Measurements from ENCODE around the gene DNM3.

DNM3 gene

DNA sequence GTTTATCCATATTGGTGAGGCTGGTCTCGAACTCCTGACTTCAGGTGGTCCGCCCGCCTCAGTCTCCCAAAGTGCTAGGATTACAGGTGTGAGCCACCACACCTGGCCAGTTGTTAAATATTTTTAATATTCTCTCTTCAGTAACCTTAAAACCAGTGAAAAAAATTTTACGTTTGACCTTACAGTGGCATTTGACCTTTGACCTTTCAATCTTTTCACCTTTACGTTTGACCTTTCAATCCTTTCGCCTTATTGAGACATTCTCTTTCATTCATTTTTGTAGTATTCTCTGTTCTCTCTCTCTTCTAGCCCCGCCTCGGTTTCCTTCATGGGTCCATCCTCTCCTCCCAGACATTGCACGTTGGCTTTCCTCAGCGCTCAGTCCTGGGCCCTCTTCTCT is 277.9 kb downstream of the DNM3 start:
- DNase-seq: no peak

DNA sequence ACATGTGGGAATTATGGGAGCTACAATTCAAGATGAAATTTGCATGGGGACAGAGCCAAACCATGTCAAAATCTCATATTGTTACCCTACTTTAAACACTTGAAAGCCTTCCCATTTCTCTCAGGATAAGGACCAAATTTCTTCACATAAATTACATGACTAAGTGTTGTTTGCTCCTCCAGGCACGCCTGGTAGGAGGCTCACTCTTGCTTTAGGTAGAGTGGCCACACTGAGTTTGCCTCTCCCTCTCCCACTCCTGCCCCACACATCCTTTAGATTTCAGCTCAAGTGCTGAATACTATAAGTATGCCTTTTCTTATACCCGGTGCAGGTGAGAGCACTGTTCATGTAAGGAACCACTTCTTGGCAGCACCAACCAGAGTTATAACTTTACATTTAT is 279.1 kb downstream of the DNM3 start:
- no peak for DNase-seq

DNA sequence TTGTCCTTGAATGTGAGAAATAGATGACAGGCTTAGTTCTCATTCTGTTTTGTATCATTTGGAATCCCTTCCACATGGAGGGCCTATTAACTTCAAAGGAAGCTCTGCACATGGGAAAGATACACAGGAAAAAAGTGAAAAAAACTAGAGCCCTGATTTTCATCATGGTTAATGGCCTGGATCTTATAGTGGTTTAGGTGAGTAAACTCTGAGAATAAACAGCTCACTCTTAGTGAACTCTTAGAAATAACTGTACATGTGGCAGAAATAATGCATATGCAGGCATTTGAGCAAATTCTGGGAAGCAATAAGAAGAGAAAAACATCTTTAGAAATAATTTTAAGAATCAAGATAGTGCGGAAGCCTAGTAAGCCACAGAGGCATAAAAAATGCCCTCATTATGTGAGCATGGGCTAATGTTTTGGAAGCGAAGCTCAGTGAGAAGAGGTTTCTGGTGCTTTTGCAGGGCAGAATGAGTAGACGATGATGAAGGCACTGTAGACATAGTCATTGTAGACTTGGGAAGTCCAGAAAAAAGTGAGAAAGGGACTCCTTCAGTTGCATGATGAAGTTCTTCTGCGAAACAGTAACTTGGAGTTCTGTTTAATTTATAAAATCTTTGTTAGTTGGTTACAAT is 279.9 kb downstream of the DNM3 start:
- no peak for DNase-seq

DNA sequence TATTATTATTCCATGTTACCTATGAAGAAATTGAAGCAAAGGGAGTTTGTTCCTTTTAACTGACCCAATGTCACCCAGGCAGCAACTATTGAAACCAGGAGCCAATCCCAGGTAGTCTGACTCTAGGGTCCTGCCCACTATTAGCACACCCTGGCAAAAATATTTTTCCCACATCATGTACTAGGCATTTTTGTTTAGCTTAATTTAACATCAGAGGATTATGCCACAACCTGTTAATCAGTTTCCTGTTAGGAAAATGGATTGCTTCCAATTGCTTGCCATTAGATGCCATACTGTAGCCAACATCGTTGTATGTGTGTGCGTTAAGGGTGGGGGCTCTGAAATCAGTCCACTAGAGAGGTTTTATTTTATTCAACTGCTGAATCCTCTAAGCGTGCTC is 281.1 kb downstream of the DNM3 start:
- DNase-seq: no peak

DNA sequence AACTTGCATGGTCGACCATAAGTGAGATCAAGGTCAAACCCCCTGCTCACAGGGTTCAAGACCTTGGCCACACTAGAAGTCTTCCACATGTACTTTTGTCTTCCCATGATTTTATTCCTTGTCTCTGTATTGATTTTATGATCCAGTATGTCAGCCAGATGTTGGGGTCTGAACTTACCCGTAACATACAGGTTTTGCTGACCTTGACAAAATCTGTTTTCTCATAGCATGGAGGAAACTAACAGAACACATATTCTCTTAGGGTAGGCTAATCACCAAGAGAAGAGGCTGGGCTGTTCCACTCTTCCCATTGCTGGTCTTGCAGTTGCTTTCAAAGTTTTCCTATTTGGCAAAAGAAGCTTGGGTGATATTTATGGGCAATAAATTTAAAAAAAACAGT is 284.0 kb downstream of the DNM3 start:
- DNase-seq: no peak

DNA sequence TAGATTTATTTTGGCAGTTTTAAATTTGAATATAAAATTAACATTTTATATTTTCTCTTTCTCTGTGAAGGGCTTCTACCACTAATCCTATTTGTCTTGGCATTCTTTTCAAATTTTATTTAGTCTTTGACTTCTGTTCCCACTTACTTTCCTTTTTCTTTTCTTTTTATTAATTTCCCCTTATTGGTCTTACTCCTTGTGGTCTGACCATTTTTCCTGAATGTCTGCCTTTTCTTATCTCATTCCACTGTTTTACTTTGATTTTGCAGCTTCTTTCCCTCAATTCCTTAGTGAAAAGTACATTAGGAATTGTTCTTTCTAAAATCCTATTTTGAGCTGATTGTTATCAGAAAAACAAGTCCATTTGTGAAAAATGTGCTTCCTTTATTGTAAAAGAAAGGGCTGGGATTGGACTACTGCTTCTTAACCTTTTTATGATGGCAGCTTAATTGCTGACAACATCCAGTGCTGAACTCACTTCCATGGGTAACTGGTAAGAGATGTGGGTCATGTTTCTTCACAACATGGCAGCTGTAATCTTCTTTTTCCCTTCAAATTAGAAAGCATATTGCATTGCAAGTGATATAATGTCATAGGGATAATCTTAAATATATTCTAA is 284.6 kb downstream of the DNM3 start:
- no peak for DNase-seq

DNA sequence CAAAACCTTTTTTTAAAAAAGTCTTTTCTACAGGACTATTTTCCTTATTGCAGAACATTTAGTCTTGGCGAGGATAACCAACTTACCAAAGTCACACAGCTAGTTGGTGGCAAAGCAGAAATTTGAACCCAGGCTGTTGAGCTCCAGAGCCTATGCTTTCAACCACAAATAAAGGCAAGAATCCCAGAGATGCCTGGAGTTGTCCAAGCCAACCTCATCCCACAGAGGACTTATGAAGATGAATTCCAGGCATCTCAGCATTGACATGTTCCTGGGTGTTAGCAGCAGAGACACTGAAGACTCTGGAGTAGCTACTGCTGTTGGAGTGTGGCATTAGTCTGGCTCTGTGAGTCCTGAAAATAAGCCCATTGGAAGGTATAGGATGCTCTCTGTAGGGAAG is 291.5 kb downstream of the DNM3 start:
- no peak for DNase-seq

DNA sequence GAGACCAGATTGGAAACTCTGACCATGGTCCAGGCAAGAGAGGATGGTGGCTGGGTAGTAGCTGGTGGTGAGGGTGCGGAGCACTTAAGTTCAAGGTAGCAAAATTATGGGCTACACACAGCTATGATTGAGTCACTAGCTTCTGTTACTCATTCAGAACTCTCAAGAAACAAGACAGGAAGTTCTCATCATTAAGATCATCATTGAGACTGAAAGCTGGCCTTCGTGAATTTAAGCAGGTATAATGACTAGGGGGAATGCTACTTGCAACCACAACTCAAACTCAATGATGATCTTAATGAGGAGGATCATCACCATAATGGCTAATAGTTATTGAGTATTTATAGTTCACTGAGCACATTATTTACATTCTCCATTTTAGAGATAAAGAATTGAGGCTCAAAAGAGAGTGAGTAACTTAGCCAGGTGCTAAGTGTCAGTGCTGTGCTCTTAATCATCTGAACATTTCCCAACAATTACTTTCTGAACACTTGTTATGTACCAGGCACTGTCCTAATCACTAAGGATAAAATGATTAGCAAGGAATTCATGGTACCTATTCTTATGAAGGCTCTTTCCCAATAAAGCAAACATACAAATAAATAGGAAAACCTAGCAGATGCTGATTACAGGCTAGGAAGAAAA is 292.9 kb downstream of the DNM3 start:
- no peak for DNase-seq

DNA sequence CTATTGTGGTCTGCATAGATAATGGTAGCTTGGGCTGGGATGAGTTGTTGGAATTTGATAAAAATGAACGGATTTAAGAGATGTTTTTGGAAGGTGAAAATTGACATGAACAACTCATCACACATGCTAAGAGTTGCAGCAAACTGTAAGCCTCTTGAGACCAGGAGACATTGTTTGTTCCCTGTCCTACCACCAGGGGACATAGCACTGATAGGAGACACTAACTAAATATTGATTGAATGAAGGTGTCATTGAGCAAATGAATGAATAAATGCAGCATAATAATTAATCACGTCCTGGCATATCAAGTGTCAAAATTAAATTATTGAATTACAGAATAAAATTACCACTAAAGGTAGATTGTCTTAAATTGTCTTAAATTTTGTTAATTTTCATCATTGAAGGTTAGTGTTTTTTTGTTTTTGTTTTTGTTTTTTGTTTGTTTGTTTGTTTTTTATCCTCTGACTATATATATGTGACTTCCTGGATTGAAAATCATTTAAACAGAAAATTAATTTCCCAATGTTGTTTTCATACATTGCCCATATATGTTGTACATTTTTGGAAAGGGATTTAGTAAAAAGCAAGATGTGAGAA is 293.9 kb downstream of the DNM3 start:
- no peak for DNase-seq

DNA sequence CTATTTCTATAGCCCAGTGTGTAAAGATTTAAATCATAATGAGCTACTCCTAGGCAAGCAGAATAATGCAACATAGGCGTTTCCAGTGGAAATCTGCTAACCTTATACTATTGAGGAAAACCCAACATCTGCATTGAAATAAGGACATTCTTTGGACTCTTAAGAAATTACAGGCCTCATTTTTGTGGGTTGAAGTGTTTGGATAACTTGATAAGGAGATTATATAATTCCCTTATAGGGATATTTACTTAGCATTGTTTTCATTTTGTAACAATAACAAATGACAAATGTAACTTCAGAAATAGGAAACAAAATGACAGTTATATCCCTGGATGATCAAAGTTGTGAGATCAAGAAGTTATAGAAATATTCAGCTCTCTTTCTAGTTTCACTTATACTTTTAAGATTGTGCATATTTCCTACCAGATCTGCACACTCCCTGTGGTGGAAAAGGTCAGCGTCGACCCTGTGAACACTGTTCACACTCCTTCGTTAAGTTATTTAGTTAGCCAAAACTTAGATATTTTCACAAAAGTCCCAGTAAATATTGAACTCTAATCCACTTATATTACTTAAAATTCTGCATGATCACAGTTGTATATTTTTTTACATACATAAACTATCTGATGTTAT is 294.8 kb downstream of the DNM3 start:
- DNase-seq: no peak

DNA sequence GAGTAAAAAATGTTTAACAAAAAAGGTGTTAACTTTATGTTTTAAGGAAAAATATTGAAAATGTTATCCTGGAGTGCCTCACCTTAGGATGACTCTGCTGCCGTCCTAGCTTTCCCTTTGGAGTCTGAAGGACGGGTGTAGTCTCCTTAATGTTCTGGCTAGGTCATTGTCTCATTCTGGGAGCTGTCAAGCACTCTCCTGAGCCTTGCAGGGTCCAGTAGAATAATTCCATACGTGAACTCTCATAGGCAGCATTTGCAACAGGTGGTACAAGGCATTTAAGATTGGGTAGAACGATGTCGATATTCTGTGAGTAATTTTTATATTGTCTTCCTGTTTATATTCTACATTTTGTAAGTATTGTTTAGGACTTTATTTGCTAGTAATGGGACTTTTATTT is 295.6 kb downstream of the DNM3 start:
- DNase-seq: no peak

DNA sequence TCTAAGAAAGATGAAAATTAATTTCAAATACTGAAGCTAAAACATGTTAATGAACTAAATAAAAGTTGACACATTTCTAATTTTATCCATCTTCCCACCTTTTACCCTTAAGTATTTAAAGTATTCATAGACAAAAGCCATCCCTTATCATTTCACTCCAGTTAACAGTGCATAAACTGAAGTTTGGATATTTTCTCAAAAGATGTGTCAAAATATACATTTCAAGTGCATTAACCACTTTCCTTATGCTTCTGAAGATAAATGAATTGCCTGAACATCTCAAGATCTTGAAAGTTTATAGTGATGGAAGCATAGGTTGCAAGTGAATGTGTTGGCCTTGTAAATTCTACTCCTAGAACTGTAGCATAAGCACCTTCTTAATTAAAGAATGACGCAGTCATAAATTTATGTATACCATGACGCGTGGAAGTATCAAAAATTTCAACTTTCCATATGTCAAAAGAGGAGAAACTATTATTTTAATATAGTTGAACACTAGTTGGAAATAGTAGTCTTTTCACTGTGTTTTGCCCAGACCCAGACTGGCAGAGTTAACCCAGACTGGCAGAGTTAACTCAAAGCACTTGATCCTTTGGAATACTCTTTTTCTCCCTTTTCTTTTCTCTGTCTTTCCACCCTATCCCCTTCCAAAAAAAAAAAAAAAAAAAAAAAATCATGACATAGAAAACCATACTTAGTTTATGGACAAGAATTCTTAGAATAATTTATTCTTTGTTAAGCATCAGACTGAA is 296.6 kb downstream of the DNM3 start:
- no peak for DNase-seq

DNA sequence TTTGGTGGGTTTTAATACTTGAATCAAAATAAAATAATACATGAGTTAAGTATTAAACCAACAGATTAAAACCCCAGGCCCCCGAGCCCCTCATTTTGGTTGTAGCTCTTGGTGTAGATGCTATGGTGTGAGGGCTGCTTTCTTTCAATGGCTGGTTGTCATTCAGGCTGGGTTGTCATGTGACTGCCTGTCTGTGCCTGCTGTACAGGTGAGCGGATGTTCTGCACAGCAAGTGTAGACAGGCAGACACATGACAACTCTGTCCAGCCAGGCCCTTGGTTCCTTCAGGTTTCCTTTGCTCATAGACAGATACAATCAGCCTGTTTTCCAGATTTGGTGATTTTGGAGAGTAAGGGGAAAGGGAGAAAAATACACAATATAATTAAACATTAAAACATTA is 297.3 kb downstream of the DNM3 start:
- DNase-seq: no peak

DNA sequence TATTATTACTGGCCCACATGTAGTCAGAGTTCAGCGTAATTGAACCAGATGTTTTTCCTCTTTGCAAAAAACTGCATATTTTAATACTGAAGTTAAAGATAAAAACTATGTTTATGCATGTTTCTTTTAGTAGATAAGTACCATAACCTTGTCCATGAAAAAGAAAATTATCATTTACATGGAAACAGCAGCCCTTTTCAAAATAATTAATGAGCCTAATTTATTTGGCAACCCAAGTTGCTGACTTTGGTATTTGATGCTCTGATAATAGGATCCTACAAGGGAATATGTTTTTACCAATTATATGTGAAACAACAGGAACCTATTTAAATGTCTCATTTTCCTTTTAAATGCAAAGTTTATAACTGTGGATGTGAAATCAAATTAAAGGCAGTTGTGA is 297.9 kb downstream of the DNM3 start:
- DNase-seq: no peak

DNA sequence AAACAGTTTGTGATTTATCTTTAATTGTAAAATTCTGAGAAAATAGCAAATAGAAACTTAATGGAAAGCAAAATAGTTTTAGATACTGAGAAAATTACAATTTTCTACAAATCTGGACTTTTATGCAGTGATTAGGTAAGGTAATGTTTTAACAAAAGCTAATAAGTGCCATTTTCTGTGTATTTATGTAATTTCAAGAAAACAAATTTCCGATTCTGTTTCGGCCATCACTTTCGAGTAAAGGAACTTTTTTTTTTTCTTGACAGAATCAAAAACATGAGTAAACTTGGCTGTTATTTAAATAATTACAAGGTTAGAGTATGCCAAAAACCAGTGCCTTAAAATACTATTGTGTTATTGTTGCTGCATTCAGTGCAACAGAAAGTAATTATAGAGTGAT is 298.8 kb downstream of the DNM3 start:
- no peak for DNase-seq

DNA sequence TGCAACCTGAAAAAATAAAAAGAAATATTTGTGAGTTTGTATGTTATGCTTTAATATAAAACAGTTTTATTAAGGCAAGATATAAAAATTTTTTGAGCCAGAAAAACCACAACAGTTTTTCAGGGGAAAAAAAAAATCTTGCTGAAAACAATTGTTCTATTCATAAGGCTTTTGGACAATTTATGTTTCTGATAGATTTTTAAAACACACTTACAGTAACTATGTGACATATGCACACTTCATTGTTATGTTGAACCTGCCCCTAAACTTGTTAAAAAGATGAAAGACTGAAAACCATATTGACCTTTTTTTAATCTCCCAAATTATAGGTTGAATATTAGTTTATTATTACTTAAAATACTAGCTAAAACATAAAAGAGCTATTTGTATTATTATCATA is 299.3 kb downstream of the DNM3 start:
- DNase-seq: no peak

DNA sequence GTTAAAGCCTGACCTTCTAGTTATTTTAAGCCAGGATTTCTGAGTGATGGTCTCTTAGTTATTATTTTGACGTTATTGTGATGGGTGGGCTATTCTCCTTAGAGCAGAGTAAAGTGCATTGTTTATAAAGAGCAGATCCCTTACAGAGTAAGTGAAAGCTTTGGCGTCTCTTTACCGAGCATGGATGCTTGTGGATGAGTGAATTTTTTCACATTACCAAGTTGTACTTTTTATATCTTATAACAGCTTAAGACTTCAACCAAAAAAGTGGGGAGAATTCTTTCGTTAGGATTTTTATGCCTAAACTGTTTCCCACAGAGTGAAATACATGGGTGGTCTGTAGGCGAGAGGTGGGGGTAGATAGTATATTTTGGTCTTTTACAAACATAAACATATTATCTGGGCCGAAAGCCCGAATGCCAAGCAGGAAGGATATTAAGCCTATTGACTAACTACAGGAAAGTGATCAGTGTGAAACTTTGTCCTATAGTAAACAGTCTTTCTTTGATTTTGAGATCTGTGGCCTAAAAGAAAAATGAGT is 300.1 kb downstream of the DNM3 start:
- DNase-seq: no peak

DNA sequence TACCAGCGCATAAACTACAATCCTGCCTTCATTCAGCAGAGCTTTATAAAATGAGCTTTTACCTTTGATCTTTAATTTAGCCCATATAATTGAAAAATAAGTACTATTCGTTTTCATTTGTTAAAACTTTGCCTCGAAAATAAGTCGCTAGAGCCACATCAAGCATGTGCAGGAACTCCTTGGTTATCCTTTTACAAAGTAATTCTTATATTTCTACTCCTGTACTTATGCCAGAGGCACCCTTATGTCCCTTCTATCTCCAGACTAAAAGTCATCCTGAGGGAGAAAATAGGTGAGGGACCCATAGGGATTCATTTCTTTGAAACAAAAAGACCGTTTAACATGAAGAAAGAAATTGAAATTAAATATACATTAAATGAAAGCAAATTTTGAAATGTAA is 301.0 kb downstream of the DNM3 start:
- no peak for DNase-seq

DNA sequence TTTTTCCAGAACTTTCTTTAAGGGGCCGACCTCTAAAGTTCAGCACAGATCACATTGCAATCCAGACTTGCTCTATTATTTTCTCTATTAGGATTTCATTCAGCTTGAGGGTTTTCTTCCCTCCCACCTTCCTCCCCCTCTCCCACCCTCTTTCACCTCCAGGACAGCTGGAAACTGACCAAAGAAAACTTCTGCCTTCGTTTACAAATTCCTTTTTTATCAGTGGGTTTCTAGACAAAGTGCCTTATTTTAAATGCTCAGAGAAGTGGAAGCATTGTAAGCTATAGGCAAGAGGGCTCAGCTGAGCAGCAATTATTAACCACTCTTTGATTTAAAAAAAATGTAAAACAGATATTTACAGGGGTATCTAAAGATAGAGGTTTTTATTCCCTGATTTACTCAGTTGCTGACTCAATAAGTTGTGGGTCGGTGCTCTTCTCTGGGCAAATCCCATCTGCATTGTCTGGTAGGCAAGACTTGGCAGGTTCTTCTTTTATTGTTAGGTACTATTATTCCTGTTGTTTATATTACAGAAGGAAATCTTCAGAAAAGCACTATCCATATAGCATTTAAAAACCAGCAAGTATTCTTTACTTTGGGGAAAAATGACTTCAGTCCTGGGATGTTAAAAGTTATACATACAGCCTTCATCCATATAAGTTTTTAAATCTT is 302.2 kb downstream of the DNM3 start:
- DNase-seq: no peak

DNA sequence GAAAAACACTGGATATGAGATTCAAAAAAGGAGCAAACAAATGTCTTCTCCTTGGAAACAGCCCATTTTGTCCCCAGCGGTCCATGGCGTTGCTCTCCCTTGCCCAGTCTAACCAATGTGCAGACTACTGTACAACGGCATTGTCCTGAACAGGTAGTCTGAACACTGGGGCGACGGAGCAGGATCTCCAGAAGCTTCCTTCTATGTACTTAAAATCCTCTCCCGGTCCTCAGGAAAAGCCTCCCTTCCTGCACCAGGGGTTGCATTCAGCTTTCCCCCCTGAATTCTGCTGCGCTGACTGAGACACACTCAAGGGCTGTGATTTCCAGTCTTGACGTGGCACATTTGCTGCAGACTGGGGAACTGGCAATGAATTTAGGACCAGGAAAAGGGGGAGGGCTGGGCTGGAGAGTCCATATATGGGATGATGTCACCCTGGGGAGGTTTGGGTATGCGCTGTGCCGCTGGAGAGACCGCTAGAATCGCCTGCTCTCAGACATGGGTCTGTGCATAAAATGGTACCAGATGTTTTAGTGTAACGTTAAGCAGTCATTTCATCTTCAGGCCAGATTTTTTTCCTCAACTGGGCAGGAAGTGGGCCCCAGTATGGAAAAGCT is 303.3 kb downstream of the DNM3 start:
- no peak for DNase-seq

DNA sequence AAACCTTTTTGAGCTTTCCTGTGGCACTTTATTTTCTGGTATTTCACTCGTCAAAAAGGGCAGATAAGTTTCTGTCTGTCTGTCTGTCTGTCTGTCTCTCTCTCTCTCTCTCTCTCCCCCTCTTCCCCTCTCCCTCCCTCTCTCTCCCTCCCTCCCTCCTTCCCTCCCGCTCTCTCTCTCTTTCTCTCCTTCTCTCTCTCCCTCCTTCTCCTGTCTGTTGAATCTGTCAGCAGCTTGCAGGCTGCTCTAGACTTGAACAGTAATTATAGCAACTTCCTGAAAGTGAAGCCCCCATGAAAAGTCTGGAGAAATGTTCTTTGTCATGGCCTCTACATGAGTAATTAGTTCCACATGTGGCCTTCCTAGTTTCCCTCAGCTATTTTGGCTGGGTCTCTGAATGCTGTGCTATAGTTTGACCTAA is 303.9 kb downstream of the DNM3 start:
- no peak for DNase-seq

DNA sequence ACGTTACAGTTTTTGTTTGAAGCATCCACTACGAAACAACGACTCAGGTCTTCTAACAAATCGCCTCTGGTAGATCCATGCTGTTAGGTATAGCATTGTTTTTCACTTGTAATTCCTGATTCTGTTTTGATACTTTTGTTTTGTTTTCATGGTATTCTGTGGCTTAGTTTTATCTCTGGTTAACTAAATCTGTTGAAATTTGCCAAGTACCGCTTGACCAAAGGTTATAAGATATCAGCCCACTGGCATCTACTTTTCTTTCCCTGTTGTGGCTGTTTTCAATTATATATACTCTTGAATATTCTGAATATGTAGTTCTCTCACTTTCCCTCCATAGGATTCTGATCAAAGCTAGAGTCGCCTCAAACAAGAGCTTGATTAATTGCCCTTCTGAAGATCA is 304.4 kb downstream of the DNM3 start:
- DNase-seq: no peak

Data from effector CD4-positive, alpha-beta T cell (primary cell).